Fibroblast of skin of back (primary cell): ENCODE data around the gene SPECC1.
"Not testable (repeated sequence)": the region's sequence is repeated elsewhere in the genome, so short reads cannot be mapped to it uniquely, and the experiment has no call there.

Experiments
- DNase-seq: peaks from one replicate; pipeline ENCODE4 v3.0.0-alpha.2; 2013

The SPECC1 gene

GRCh38 chr17:20184977-20185619 is 175.9 kb downstream of the SPECC1 start:
- no peak for DNase-seq

DNA sequence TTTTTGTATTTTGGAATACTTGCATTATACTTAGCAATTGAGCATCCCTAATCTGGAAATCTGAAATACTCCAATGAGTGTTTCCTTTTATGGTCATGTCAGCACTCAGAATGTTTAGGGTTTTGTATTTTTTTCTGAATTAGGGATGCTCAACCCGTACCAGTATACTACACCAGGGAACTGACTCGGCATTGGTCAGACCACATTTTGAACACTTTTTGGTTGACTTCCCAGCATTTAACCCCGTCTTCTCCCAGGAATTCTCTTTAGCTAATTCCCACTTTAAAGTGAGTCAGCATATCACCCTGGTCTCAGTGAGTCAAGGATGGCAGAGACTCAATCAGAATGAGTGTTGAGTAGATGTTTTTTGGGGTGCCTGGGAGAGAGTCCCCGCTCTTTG is 177.9 kb downstream of the SPECC1 start:
- no peak for DNase-seq

GRCh38 chr17:20189302-20189701 is 180.1 kb downstream of the SPECC1 start:
- no peak for DNase-seq

- no peak for DNase-seq
Measured at GRCh38 chr17:20189979-20190378, 180.8 kb downstream of the SPECC1 start.

GRCh38 chr17:20190605-20191004 is 181.4 kb downstream of the SPECC1 start:
- DNase-seq = no peak

GRCh38 chr17:20191056-20191455 is 181.9 kb downstream of the SPECC1 start:
- DNase-seq = peak; percentile 56

- DNase-seq = not testable (repeated sequence)
Measured at GRCh38 chr17:20196286-20196685, 187.1 kb downstream of the SPECC1 start.

DNA sequence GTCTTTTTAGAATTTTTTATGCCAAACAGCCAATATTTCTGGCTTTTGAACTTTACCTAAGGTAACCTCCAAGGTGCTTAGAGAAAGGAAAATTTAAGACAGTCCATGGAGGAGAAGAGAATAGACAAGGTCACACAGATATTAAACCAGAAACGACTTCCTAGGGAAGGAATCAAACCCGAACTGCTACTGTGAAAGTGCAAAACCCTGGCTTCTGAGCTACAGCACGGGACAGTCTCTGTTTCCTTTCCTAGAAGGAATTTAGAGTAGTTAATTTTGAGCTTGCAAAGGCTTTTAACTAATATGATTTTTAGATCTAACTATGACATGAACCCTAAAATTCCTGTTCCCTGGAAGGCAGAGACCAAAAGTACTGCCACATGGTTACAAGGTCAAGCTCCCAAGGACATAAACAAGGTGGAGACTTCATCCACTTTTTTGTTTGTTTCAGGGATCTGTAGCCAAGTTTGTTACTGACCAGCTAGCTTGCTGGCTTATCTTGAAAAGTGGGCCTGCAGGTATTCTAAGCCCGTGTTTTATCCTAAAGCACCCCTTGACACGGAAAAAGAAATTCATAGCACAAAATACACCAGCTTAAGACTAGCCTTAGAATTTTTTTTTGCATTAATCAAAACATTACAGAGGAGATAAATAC is 188.2 kb downstream of the SPECC1 start:
- DNase-seq = no peak

DNA sequence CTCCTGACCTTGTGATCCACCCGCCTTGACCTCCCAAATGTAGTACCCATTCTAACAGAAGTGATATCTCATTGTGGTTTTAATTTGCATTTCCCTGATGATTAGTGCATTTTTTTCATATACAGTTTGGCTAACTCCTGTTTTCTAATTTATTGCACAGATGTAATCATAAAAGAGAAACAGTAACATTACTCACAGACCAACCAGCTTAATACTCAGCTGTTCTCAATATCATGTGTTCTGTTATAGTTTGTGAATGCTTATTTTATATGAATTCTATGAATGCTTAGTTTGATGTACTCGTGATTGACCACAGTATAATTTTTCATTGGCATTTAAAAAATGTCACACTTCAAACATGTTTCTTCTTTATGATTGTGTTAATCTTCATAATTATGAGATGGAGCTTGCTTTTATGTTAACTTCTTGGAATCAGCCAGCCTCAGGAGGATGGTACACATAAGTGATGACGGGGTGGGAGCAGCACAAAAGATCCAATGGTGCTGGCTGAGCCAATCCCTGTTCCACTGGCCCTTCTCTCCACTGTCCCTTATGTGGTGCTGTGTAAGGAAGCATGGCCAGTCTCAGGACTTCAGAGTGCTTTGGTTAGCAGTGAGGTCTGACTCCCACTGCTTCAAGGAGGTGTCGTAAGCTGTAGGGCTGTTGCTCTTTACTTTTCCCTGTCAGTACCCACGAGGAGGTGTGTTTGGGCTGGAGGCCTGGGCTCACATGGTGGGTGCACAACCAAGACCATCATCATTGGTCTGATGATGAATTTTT is 191.0 kb downstream of the SPECC1 start:
- DNase-seq = no peak

GRCh38 chr17:20200865-20201458 is 191.8 kb downstream of the SPECC1 start:
- DNase-seq = no peak

GRCh38 chr17:20202141-20202621 is 193.0 kb downstream of the SPECC1 start:
- peak; percentile 25 for DNase-seq

DNA sequence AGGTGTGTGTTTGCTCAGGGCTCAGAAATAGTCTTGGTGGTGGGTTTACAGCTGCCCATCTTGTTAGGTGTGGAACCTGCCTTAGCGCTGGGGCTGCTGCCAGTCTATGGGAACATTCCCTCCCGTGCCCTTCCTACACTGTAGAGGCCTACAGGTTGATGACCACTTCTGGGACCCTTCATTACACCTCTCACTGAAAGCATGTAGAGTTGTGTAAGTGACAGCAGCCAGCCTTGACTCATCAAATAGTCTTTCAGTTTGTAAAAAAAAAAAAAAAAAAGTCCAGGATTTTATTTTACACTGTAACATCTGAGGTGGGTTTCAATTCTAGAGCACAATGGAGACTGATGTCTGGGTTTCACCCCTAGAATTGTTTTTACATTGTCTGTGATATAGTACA is 193.9 kb downstream of the SPECC1 start:
- DNase-seq = no peak

DNA sequence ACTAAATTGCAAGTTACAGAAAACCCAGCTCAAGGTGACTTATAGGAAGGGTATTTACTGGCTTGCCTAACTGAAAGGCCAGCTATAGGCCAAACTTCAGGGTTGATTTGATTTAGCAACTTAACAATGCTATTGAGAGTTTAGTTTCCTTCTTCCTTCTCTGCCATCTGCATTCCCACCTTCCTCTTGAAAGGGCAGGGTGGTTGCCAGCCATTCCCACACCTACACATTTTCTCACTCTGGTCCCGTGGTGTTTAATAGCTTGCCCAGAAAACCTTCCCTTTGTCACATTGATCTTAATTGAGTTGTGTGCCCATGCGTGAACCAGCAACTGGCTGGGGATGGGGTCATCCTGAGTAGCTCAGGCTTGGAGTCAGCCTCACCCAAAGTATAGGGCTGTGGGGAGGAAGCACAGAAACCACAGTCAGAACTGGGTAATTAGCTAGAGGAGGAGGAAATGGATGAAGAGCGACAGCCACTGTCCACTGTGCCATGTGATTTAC is 194.7 kb downstream of the SPECC1 start:
- DNase-seq = no peak

DNA sequence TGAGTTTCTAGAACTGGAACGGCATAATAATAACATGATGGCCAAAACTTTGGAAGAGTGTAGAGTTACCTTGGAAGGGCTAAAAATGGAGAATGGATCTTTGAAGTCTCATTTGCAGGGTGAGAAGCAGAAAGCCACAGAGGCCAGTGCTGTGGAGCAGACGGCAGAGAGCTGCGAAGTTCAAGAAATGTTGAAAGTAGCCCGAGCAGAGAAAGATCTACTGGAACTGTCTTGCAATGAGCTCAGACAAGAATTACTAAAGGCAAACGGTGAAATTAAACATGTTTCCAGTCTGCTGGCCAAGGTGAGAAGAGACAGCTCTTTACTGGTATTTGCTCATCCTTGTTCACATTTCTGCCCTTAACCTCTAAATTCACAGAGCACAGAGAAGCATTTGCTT is 196.4 kb downstream of the SPECC1 start:
- no peak for DNase-seq

DNA sequence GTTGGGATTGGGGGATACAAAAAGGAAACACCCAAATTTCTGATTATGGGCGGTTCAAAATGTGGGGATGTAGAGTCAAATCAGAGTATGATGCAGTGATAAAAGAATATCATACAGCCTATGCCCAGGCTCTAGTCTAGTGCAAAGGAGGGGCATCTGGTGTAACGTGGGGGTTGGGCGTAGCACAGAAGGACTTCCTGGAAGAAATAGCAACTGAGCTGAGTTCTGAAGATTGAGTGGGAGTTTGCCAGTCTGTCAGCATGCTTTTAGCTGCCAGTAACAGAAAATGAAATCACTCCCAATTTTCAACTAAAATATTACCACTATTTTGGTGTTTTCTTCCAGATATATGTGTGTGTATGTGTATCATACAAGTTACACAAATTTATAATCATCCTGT is 196.9 kb downstream of the SPECC1 start:
- DNase-seq = peak; percentile 21

- peak; percentile 82 for DNase-seq
Measured at GRCh38 chr17:20206591-20206990, 197.4 kb downstream of the SPECC1 start.

- DNase-seq = no peak
Measured at GRCh38 chr17:20207262-20207985, 198.3 kb downstream of the SPECC1 start.

DNA sequence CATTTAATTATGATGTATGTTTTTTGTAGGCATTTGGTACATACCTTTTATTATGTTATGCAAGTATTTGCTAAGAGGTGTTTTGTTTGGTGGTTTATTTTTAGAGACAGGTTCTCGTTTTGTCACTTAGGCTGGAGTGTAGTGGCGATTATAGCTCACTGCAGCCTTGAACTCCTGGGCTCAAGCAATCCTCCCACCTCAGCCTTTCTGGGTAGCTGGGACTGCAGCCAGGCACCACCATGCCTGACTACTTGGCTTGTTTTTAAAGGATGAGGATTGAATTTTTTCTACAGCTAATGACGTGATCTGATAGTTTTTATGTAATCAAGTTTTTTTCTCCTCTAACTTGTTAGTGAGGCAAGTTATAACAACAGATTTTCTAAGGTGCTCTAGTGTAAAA is 199.6 kb downstream of the SPECC1 start:
- no peak for DNase-seq

DNA sequence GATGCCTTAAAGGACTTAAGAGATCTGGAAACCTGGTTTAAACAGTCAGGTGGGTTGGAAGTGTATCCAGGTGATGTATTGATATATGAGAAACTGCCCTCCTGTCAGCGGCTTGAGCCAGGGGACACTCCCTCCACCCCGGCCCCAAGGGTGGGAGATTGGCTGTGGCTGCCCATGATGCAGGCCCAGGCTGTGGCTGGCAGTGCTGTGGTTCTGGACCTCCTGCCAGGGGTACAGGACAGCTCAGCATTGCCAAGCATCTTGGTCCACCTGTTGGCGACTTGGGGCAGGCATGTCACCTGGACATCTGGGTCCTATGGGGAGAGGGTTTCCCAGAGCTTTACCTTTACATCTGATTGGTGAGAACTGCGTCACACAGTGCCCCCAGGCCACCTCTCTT is 201.0 kb downstream of the SPECC1 start:
- no peak for DNase-seq

DNA sequence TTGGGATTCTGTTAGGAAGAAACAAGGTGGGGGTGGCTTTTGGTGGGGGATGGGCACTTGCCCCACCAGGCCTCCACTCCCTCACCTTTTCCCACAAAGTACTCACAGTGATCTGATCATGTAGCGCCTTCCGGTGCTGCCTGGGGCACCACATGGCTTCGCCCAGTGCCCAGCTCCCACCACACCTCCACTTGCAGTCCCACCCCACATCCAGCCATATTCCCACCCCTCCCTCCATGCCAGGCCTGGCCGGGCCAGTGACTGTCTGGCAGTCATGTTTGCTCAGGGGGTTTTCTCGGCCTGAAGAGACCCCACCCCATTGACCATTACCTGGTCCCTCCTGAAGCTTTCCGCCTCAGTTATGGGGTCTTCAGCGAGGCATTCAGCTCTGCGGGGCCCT is 201.5 kb downstream of the SPECC1 start:
- DNase-seq = no peak

DNA sequence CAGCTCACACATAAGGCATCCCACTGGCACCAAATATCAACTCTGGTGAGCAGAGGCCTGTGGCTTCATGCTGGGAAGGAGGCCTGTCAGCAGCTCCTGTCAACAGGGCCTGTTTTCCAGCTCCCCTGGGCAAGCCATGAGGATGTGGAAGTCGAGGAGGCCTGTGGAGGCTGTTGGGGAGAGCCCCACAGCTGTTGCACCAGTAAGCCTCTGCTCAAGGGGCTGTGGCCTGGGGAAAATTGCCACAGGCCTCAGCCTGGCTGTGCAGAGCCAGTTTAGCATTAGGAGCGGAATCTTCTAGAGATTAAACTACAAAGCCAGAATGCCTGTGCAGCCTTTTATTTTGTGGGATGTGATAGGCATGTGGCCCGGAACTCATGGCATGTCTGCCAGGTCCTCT is 202.1 kb downstream of the SPECC1 start:
- DNase-seq = no peak

- no peak for DNase-seq
Measured at GRCh38 chr17:20213449-20213848, 204.3 kb downstream of the SPECC1 start.
